Left renal pelvis (tissue), 4 donors: Measurements from ENCODE around the gene TOPBP1. TPM values are rescaled to one million over a fixed set of nuclear protein-coding genes. Genes with fewer than 3 reads are reported as not detected.
"Not testable (repeated sequence)": the region's sequence is repeated elsewhere in the genome, so short reads cannot be mapped to it uniquely, and the experiment has no call there.

Experiments
- DNase-seq, 4 donors: peaks; one replicate each; pipeline ENCODE4 v3.0.0-alpha.2; 2013; ENCODE audit warnings: low read depth in 4 of 4, low spot score in 3 of 4
- polyA plus RNA-seq, 4 donors: library from polyadenylated mRNA; unstranded; fragments of 120-200 nt; gene quantifications; one replicate each; pipeline ENCODE4 v1.2.1, GENCODE V29; 2013; ENCODE audit not compliant: insufficient read length in 4 of 4

The TOPBP1 gene
- polyA plus RNA-seq: 10 to 100 TPM; 34.7 to 48.9 (median 43.6) TPM

DNA sequence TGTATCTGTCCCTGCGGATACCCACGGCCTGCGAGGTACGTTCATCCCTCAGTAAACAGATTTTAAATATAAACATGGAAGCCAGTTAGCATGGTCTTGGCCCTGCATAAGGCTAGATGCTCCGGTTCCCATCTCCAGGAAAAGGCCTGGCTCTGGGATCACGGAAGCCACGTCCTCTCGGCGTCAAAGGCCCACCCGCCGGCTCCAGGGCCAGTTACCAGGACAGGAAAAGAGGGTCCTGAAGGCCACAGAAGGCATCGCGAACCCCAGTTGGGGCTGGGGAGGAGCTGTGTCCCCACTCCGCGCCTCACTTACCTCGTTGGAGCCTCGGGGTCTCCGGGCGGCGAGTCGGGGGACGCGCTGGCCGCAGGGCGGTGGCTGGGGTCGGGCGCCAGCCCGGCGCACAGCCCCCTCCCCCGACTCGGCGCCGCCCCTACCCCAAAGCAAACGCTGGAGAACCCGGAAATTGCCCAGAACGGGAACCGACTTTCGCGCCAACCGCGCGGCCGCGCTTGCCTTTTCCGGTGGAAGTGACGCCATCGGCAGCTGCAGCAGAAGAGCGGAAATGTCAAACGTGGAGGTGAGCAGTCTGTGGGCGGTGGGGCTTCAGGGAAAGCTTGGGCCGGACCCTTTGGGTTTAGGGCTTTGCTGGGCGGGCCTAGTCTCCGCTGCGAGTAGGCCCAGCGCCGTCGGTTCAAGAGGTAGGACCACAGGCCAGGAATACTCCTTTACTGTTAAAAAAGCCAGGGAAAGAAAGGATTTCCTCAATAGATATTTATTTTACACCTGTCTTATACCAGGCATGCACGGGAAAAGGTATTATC lies at the start of gene TOPBP1:
Gene TOPBP1, minus strand, starts transcription at position 488 of the 824 bp plus-strand sequence. CDS start 814 bp downstream, outside the sequence.
- peak; percentile 51 to 69 (median 60) for DNase-seq

DNA sequence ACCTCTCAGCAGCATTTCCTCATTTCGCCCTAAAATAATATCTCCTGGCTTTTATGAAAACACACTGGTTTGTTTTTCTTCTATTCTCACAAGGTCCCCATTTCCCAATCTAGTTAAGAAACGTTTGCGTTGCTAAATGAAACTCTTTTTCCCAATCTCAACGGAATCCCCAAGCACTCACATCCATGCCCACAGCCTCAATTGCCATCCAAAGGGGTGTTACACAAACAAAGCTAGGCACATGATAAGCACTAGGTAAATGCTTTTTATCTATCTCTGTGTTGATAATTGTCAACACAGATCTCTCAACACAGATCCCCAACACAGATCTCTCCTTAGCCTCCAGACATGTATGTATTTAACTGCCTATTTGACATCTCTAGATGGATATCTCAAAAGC lies 49.3 kb upstream of the TOPBP1 start:
- DNase-seq: no peak

DNA sequence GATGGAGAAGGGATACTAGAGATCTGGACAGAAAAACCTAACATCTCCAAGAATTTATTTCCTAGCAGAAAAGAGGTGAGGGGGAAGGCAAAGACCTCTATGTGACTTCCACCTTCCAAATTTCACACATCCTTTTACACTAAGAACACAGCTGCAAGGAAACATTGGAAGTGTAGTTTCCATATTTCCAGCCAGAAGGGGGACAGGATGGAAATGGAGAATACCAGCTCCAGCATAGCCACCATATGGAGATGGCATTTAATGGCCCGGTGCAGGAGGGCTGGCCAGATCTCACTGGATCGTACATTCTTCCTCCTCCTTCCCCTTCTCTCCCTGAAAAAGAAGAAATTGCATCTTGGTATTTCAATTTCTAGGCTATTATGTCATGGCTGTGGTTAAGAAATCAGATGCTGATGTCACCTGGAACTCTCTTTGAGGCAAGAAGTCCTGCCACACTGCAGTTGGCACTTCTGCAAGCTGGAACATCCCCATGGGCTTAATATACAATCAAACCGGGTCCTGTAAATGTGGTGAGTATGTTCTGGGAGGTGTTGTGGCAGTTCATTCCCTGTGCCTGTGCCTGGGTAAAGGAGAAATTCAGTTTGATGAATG lies 47.5 kb upstream of the TOPBP1 start:
- no peak for DNase-seq

DNA sequence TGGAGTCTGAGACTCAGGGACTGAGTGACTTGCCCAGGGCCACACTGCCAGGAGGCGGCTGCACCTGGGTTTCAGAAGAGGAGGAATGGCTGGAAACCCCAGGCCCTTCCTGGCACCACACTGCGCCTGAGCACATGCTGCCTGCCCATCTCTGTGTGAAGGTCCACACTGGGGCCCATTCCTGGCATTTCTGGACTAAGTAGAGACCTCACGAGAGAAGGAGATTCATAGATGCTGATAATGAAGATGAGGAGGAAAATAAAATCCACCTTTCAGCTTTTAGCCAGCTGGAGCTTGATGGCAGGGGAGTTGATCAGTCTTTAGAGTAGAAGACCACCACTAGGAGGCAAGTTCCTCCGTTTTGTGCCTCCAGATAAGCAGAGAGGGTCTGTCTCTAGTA lies 44.3 kb upstream of the TOPBP1 start:
- no peak for DNase-seq

DNA sequence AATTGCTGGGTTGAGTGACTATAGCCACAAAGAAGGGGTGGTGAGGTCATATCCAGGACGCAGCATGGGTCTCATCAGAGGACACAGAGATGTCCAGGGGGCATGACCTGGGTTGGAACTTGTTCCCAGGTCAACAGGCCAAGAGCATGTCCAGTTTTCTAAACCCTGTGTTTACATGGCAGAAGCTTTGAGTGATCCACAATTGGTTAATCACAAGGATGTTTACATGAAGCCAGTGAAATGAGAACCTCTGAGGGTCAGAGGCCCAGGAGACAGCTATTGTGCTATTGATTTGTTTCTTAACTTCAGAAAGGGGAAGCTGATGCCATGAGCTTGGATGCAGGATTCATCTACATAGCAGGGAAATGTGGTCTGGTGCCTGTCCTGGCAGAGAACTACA lies 42.2 kb upstream of the TOPBP1 start:
- DNase-seq: no peak

DNA sequence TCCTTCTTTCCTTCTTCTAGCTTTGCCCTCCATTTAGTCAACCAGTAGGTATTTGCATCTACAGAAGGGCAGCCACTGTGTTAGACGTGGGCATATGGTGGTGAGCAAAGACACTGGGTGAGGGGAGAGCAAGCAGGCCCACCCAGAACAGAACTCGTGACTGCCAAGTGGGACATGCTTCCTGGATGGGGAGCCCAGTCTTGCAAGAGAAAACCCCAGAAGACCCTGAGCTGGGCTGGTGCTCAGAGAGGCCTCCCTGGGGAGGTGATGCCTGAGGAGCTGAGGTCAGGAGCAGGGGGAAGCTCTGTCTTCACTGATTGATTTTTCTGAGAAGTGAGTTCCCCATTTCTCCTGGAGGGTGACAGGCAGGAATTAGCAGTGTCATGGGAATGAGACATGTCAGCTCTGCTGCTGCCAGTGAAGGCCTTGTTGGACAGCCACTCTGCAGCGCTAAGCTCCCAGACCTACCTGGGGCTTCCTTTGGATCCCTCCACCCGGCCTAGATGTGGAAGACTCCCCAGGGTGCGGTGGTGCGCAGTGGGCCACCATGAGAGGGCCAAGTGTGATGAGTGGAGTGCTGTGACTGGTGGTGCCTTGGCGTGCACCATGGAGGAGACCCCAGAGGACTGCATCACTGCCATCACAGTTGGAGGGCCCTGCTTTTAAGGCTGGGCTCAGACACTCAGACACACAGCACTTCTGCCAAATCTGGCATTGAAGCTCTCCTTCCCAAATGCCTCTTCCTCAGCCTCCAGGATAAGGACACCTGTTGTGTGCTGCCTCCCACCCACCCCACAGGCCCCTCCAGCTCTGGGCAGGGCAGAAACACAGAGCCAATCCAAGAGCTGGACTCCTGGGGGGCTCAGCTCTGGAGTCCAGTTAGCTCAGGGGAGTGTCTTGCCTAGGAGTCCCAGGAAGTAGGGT lies 40.0 kb upstream of the TOPBP1 start:
- DNase-seq: no peak

DNA sequence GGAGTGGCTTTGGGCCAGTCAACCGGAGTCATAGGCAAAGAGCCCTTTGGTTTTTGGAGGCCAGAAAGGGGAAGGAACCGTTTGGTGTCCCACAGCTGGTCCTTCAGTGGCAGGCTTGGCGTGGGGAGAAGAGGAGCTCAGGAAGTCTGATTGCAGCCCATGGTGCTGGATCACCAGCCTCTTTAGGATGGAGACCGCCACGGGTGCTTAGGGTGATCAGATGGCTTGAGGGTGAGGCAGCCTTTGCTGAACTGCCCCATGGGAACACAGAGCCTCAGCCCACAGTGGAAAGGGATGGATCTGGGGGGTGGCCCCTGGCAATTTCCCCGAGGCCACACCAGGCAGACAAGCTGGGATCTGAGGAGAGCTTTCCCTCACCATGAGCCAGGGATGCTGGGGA lies 38.6 kb upstream of the TOPBP1 start:
- no peak for DNase-seq

DNA sequence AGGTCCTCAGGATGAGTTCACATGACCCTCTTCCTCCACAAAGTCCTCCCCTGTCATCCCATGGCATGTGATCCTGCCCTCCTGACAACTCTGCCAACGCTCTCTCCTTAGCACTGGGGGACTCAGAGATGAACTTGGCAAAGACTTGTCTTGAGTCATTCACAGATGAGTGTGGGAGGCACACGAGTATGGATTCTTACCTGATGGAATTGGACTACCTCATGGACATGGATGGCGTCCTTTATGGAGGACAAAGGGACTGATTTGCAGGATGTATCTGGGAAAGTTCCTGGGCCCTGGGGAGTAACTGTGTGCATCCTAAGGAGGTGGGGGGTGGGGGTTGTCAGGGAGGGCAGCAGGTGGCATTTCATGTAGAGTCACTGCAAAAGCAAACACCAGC lies 38.2 kb upstream of the TOPBP1 start:
- DNase-seq: no peak

DNA sequence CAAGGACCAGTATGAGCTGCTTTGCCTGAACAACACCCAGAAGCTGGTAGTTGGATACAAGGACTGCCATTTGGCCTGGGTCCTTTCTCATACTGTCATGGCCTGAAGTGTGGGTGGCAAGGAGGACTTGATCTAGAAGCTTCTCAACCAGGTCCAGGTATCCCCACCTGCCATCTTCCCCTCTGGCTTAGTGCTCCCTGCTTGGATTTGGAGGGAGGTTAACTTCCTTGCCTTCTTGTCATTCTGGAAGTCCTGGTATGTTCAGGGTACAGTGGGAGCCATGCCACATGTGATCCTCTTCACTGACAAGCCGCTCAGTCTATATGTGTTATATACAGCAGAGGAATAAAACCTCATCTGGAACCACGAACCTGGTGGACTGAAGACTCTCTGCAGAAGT lies 37.7 kb upstream of the TOPBP1 start:
- DNase-seq: no peak

DNA sequence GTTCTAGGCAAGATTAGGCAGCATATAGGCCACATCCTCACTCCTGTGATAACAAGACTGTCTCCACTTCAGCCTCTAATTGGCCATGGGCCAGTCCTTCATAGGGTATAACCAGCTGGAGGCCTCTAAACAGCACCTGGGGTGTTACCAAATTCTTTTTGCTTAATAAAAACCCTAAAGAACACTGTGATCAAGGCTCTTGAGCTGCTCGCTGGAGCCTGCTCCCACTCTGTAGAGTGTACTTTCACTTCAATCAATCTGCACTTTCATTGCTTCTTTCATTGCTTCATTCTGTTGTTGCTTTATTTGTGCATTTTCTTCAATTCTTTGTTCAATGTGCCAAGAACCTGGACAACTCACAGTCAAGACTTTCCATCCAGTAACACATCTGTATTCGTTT lies 36.2 kb upstream of the TOPBP1 start:
- DNase-seq: no peak

DNA sequence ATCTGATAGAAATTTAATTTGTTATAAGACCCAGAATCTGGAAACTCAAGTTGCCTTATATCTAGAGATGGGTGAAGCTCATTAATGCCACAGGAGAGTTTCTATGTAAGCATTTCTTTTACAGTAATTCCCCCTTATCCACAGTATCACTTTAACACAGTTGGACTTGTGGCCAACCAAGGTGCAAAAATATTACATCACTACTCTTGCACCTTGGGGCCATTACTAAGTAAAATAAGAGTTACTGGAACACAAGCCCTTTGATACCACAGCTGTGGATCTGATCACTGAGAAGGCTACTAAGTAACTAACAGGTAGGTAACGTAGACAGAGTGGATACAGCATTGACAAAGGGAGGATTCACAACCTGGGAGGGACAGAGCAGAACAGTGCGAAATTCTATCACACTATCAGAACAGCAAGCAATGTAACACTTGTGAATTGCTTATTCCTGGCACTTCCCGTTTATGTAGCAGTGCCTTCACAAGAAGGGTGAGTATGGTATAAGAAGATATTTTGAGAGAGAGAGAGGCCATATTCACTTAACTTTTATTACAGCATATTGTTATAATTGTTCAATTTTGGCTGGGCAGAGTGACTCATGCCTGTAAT lies 33.9 kb upstream of the TOPBP1 start:
- no peak for DNase-seq

DNA sequence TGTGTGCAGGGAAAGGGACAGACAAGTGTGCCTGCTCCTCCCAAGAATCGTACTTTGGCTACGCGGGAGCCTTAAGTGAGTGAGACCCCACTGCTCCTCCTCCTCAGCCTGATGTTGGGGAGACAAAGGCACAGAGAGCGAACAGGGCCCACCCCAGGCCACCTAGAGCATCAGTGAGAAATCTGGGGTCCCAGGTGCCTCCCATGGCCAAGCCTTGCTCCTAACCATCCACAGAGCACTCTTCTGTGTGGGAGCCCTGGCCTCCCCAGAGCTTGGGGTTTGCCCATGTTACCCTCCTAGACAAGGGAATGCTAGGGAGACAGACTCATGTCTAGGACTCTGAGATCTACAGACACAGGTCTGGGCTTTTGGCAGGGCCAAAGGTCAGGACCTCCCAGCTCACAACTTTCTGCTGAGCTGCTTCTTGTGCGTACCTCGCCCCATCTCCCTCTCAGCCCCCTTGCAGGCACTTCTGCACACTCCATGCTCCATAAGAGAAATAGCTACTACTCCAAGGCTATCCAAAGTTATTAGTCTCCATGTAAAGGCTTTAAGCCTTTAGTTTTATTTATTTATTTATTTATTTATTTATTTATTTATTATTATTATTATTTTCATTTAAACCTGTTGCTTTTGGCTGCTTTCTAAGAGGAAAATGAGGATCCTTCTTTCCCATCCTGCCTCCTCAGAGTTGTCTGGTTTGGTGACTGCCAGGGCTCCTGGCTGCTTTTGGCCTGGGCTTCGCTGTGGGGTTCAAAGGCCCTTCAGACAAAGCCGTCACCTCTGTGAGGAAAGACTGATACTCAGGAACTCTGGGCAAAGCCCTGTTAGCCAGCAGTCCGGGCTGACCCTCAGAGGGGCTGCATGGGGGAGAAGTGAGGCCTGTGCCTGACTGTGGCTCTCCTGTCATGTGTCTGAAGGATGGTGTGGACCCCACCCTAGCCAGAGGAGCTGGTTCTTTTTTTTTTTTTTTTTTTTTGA lies 32.8 kb upstream of the TOPBP1 start:
- no peak for DNase-seq

DNA sequence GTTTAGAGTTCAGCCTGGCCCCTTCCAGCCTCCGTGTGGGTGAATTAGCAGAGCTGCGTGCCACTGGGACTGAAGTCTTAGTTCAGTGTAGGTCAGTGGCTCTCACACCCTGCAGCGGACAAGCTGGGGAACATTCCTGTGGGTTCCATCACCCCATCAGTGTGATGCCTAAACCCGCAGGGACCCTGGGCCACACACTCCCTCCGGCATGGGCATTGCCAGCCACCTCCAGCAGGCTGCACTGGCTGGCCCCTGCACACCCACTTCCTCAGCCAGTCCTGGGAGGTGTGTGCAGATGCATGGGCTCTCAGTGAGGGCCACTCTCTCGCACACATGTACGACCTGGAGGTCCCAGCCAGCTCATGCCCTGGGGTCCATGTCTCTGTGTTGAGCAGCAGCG lies 32.1 kb upstream of the TOPBP1 start:
- no peak for DNase-seq

DNA sequence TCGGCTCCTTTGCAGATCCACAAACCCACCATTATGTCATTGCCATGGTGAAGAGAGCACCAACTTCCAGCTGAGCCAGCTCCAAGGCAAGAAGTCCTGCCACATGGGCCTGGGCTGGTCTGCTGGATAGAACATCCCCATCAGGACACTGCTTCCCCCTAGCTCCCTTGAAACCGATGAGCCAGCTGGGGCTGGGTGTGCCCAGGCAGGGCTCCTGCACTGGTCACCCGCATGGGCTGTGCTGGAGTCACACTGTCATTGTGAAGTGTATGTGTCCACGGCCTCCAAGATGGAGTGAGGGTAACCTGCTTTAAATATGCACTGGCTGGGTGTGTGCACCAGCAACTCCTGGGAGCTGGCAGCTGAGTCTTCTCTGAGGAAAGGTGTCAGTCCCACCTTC lies 31.0 kb upstream of the TOPBP1 start:
- no peak for DNase-seq

DNA sequence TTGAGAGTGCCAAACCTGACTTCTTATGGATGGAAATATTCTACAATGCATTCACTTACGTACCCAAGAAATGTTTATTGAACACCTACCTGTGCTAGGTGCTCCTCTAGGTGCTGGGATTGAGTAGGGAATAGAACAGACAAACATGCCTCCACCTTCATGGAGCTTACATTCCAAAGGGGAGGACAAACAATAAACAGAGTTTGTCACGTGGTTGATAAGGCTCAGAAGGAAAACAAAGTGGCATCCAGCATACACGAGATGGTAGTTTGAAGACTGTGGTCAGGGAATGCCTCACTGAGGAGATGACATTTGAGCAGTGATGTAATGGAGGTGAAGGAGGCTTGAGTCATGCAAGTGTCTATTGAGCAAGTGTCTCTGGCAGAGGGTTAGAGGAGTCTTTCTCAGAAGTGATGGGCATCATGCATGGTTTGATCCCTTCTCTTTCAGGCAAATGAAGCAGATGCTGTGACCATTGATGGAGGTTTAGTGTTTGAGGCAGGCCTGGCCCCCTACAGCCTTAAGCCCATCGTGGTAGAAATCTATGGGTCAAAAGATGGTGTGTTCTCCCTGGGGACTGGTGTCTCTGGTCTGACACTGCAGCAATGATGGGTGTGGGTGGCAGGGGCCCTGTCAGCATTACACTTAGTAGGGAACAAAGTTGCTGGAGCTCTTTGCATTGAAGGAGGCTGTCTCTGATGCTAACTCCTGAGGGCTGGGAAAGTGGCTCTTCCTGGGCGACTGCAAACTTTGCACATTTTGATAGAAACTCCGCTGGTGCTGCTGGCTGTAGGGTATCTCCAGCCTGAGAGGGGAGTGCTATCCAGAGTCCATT lies 29.7 kb upstream of the TOPBP1 start:
- DNase-seq: no peak

DNA sequence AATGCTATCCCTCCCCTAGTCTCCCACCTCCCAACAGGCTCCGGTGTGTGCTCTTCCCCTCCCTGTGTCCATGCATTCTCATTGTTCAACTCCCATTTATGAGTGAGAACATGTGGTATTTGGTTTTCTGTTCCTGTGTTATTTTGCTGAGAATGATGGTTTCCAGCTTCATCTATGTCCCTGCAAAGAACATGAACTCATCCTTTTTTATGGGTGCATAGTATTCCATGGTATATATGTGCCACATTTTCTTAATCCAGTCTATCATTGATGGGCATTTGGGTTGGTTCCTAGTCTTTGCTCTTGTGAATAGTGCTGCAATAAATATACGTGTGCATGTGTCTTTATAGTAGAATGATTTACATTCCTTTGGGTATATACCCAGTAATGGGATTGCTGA lies 16.3 kb upstream of the TOPBP1 start:
- not testable (repeated sequence) for DNase-seq

DNA sequence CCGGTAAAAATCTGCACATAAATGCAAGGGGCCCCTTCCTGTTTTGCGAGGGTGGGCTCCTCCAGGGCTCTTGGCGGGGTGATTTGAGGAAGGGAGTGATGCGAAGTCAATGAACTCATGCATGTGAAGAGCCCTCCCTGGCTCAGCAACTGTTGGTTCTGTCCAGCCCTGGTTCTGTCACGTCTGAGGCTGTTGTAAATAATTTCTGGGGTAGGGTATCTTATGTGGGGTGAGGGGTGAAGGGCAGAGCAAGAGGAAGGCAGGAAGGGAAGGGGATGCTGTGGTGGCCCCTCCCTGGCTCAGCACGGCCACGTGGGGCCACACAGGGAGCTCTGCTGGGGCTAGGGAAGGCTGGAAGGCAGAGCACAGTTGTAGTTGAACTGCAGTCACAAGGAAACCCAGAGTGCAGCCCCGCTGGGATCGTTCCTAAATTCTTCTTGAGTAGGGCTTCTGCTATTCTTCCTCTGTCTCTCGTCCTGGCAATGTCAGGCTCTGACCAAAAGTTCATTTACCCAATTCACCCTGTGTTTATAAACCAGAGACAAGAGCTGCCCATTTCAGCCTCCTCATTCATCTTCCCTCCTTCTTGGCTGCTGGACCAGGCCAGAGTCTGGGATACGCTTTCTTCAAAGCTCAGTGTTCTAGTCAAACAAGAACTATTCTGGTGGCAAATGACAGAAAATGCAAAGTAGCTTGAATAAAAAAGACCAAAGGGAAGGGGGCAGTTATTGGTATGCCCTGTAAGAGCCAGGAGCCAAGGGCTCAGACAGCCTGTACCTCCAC lies 14.8 kb upstream of the TOPBP1 start:
- no peak for DNase-seq
